Thoracic aorta (tissue), 2 donors: ENCODE measurements around the gene ALKBH1. TPM values are rescaled to one million over a fixed set of nuclear protein-coding genes. Genes with fewer than 3 reads are reported as not detected.

Experiments used
- ATAC-seq: fragments of 150-250 bp; one replicate; pipeline ENCODE4 v1.8.0; 2017; ENCODE audit warnings: low read depth; ENCODE audit not compliant: insufficient number of reproducible peaks, low FRiP score
- DNase-seq: peaks from one replicate; pipeline ENCODE4 v3.0.0-alpha.2; 2020; ENCODE audit warnings: low spot score
- H3K27ac ChIP-seq, 2 donors: fragments of 200-600 bp; sonication (generic); 1 replicate in 1 of 2; 2 replicates in 1 of 2; pipeline ENCODE4 v1.5.1; 2016; ENCODE audit warnings: mild to moderate bottlenecking in 2 of 2, moderate library complexity in 2 of 2
- H3K27me3 ChIP-seq: fragments of 200-600 bp; sonication (generic); replicated peaks from 2 replicates; pipeline ENCODE4 v1.6.0; 2016; ENCODE audit warnings: mild to moderate bottlenecking; ENCODE audit not compliant: insufficient read depth
- H3K36me3 ChIP-seq: fragments of 200-600 bp; sonication (generic); one replicate; pipeline ENCODE4 v1.5.1; 2016
- H3K4me1 ChIP-seq, 2 donors: fragments of 200-600 bp; sonication (generic); 1 replicate in 1 of 2; 2 replicates in 1 of 2; pipeline versions ENCODE4 v1.5.1 to v1.6.0; 2016; ENCODE audit warnings: low read depth in 2 of 2, mild to moderate bottlenecking in 1 of 2; ENCODE audit not compliant: control insufficient read depth in 1 of 2
- H3K4me3 ChIP-seq: fragments of 200-600 bp; sonication (generic); 2 replicates; pipeline ENCODE4 v1.5.1; 2016; ENCODE audit warnings: mild to moderate bottlenecking
- H3K9me3 ChIP-seq: fragments of 200-600 bp; sonication (generic); 2 replicates; pipeline ENCODE4 v1.5.1; 2016
- total RNA-seq, 2 donors: library from RNA; depleted of rRNA; stranded (reverse); fragments of >200 nt; gene quantifications; one replicate each; pipeline versions ENCODE4 v1.1.0 to v1.2.3, GENCODE V29; 2016
- TF ChIP-seq, protein P1 (sequence below): fragments of 200-600 bp; sonication (generic); IDR thresholded peaks from one replicate; pipeline ENCODE4 v1.5.1; 2019; ENCODE audit warnings: antibody characterized with exemption

ALKBH1 gene
- total RNA-seq, 2 donors from 2014 or later, result 7.2 to 7.3 TPM

DNA sequence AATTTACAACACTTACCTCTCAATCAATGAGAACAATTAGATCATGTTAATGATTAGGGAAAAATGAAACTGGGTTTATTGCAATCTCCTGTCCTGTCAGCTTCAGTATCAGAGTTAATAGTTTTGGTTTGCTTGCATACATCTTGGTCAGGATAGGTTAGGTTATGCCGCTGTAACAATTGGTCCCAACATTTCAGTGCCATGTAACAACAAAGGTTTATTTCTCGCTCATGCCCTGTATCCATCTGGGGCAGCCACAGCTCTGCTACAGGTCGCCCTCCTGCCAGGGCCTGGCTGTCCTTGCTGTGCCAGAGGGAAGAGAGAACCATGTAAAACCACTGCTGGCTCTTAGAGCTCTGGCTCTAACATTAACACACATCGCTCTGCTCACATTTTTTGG lies 60.9 kb downstream of the ALKBH1 start:
- no peak overlapping the region for H3K4me3 ChIP-seq
- H3K4me1 ChIP-seq, result peaks cover 0 to 4% of the 10 kb centered on the region in 2 donors
- no peaks in the 10 kb centered on the region for H3K36me3 ChIP-seq
- ATAC-seq (no peak), DNase-seq (no peak)
- TF ChIP-seq, protein P1, sequence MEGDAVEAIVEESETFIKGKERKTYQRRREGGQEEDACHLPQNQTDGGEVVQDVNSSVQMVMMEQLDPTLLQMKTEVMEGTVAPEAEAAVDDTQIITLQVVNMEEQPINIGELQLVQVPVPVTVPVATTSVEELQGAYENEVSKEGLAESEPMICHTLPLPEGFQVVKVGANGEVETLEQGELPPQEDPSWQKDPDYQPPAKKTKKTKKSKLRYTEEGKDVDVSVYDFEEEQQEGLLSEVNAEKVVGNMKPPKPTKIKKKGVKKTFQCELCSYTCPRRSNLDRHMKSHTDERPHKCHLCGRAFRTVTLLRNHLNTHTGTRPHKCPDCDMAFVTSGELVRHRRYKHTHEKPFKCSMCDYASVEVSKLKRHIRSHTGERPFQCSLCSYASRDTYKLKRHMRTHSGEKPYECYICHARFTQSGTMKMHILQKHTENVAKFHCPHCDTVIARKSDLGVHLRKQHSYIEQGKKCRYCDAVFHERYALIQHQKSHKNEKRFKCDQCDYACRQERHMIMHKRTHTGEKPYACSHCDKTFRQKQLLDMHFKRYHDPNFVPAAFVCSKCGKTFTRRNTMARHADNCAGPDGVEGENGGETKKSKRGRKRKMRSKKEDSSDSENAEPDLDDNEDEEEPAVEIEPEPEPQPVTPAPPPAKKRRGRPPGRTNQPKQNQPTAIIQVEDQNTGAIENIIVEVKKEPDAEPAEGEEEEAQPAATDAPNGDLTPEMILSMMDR, result no peak
- no peak overlapping the region for H3K27ac ChIP-seq
- H3K27me3 ChIP-seq, result no peaks in the 10 kb centered on the region
- H3K9me3 ChIP-seq, result no peaks in the 10 kb centered on the region

DNA sequence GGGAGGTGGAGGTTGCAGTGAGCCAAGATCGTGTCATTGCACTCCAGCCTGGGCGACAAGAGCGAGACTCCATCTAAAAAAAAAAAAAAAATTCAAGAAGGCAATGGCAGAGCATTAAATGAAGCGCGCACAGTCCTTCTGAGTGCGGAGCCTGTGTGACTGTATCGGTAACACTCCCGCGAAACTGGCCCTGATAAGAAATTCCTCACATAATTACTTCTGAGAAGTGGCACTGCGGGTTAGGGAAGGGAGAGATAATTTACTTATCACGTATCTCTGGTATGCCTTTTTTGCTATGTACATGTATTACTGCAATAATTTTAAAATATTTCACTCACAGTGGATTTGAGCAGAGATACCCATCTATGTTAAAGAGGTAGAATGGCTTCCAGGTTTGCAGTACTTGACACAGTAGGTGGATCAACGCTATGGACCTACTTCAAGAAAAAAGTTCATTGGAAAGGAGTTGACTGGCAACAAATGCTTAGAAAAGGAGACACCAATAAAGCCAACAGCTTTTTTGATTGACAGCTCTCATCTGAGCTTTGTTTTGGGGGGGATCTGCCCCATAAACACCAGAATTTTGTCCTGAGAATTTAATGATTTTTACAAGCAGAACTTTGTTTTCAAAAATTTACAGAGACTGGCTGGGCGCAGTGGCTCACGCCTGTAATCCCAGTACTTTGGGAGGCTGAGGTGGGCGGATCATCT lies 62.1 kb downstream of the ALKBH1 start:
- no peaks in the 10 kb centered on the region for H3K36me3 ChIP-seq
- no peak for ATAC-seq
- H3K4me1 ChIP-seq, result peaks cover 3 to 14% of the 10 kb centered on the region in 2 donors
- DNase-seq, result no peak
- no peak overlapping the region for H3K4me3 ChIP-seq
- no peaks in the 10 kb centered on the region for H3K9me3 ChIP-seq
- no peak overlapping the region for H3K27ac ChIP-seq
- TF ChIP-seq, protein P1, result no peak
- no peaks in the 10 kb centered on the region for H3K27me3 ChIP-seq

DNA sequence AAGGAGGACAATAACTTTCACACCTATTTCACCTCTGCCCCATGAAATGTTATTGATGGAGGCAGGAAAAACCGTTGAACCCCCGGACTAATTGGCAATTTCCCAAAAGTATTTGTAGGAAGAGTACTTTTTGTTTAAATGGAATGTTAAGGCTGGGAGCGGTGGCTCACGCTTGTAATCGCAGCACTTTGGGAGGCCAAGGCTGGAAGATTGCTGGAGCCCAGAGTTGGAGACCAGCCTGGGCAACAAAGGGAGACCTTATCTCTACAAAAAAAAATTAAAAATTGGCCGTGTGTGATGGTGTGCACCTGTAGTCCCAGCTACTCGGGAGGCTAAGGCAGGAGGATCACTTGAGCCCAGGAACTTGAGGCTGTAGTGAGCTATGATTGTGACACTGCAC lies 65.4 kb downstream of the ALKBH1 start:
- TF ChIP-seq, protein P1, result no peak
- H3K4me3 ChIP-seq, result peak overlapping the region; percentile 80

DNA sequence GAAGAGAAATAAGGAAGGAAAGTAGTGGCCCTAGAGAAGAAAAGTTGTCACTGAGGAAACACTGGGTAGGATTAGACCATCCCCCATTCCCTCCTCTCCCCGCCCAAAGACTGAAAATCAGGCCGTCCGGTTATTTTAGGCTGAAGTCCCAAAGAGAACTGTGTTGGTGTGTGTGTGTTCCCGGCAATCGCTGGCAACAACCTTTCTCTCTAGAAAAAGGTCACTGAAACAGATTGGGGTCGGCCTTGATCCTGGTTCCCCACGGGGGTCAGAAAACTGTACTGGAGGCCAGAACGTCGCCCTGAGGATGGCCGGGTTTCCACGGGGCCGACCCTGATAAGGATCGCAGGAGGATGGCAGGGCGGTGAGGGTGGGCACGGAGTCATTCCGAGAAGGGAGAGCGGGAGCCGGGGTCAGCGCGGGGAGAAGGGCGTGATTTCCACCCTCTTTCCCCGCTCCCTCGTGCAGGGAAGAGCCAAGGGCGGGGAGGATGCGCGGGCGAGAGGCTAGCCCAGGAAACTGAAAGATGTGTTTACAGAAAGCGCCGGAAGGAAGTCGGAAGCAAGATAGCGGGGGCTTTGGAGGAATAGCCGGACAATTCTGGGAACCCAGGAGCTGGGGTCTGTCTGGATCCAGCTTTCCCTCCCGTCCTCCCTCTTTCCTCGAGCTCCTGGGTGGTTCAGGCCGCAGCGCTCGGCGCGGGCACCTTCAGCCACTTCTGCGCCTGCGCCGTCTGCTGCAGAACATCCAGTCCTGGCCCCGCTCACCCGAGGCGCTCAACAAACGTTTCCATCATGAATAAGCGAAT lies 66.1 kb downstream of the ALKBH1 start:
- DNase-seq (peak; percentile 51), ATAC-seq (peak; percentile 85)
- peak overlapping the region; percentile 62 to 85 for H3K27ac ChIP-seq
- no peaks in the 10 kb centered on the region for H3K36me3 ChIP-seq
- H3K4me3 ChIP-seq, result peak overlapping the region; percentile 80
- no peaks in the 10 kb centered on the region for H3K27me3 ChIP-seq
- TF ChIP-seq, protein P1, result no peak
- no peaks in the 10 kb centered on the region for H3K9me3 ChIP-seq
- H3K4me1 ChIP-seq, result peaks cover 3 to 14% of the 10 kb centered on the region in 2 donors

More for the DNA sequence above, 65.4 kb downstream of the ALKBH1 start:
- Histone ChIP-seq H3K27me3 (no peaks in the 10 kb centered on the region), H3K9me3 (no peaks in the 10 kb centered on the region), H3K27ac (peak overlapping the region; percentile 62 to 85), H3K4me1 (peaks cover 3 to 14% of the 10 kb centered on the region in 2 donors), H3K36me3 (no peaks in the 10 kb centered on the region)
- DNase-seq, result no peak
- no peak for ATAC-seq
